ENCODE data around the gene UVRAG.

UVRAG gene

GRCh38 chr11:75938543-75938942 lies 123.5 kb downstream of the UVRAG start:
- Histone ChIP-seq H3K9me3 (ENCODE audit: control insufficient read depth, insufficient read depth, low read length) (no peaks in the 10 kb centered on the region), H3K4me1 (ENCODE audit: insufficient read depth, low read length) (no peaks in the 10 kb centered on the region; the same call in 1 of the 2 replicates), H3K36me3 (ENCODE audit: insufficient read depth, low read length) (no peaks in the 10 kb centered on the region), H3K9ac (ENCODE audit: low read depth, low read length) (no peak overlapping the region)

- H3K9me3 ChIP-seq (ENCODE audit: control insufficient read depth, insufficient read depth, low read length), result no peaks in the 10 kb centered on the region
- H3K4me1 ChIP-seq (ENCODE audit: insufficient read depth, low read length), result no peaks in the 10 kb centered on the region; the same call in 1 of the 2 replicates
- no peaks in the 10 kb centered on the region for H3K36me3 ChIP-seq (ENCODE audit: insufficient read depth, low read length)
- H3K9ac ChIP-seq (ENCODE audit: low read depth, low read length), result no peak overlapping the region
Observed at GRCh38 chr11:75939516-75939915, 124.5 kb downstream of the UVRAG start.

- H3K9ac ChIP-seq (ENCODE audit: low read depth, low read length), result no peak overlapping the region
- H3K36me3 ChIP-seq (ENCODE audit: insufficient read depth, low read length), result no peaks in the 10 kb centered on the region
- H3K9me3 ChIP-seq (ENCODE audit: control insufficient read depth, insufficient read depth, low read length), result no peaks in the 10 kb centered on the region
- H3K4me1 ChIP-seq (ENCODE audit: insufficient read depth, low read length), result no peaks in the 10 kb centered on the region; the same call in 1 of the 2 replicates
Observed at GRCh38 chr11:75939992-75940391, 125.0 kb downstream of the UVRAG start.

- Histone ChIP-seq H3K9me3 (ENCODE audit: control insufficient read depth, insufficient read depth, low read length) (no peaks in the 10 kb centered on the region), H3K36me3 (ENCODE audit: insufficient read depth, low read length) (no peaks in the 10 kb centered on the region), H3K9ac (ENCODE audit: low read depth, low read length) (no peak overlapping the region), H3K4me1 (ENCODE audit: insufficient read depth, low read length) (no peaks in the 10 kb centered on the region; the same call in 1 of the 2 replicates)
Observed at GRCh38 chr11:75940911-75941310, 125.9 kb downstream of the UVRAG start.

DNA sequence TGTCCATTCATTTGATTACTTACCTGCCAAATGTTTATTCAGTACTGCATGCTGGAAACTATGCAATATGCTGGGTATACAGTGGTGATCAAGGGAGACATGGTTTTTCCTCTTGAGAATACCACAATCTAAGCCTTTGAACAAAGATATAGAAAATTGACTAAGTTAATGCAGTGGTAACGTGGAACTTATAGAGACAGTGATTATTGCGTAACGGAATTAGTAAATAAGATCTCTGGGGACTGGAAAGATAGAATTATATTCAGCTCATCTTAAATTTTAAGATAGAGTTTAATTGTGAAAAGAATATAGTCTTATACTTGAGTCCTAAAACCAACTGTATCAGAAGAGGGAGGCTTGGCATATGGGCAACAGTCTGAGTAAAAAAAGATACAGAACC lies 129.5 kb downstream of the UVRAG start:
- no peak overlapping the region for H3K9ac ChIP-seq (ENCODE audit: low read depth, low read length)
- H3K9me3 ChIP-seq (ENCODE audit: control insufficient read depth, insufficient read depth, low read length), result no peaks in the 10 kb centered on the region
- no peaks in the 10 kb centered on the region for H3K36me3 ChIP-seq (ENCODE audit: insufficient read depth, low read length)
- H3K4me1 ChIP-seq (ENCODE audit: insufficient read depth, low read length), result peaks cover 7% of the 10 kb centered on the region

GRCh38 chr11:75945446-75945845 lies 130.4 kb downstream of the UVRAG start:
- no peaks in the 10 kb centered on the region for H3K9me3 ChIP-seq (ENCODE audit: control insufficient read depth, insufficient read depth, low read length)
- H3K9ac ChIP-seq (ENCODE audit: low read depth, low read length), result no peak overlapping the region
- no peaks in the 10 kb centered on the region for H3K36me3 ChIP-seq (ENCODE audit: insufficient read depth, low read length)
- H3K4me1 ChIP-seq (ENCODE audit: insufficient read depth, low read length), result peaks cover 7% of the 10 kb centered on the region

DNA sequence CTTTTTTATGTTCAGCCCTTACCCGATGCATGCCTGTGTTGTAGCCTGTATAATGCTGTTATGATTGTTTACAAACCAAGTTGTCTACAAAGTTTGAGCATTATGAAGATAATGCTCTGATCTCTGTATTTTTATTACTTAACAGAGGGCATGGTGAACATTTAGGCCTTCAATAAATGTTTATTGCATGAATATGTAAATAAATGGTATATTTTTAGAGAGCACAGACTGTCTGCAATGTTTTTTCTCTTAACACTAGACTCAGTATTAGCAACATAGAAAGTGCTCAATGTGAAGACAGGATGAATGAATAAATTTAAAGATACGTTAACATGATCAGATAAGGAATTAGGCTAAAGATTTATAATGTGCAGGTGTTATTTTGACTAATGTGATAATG lies 130.9 kb downstream of the UVRAG start:
- Histone ChIP-seq H3K9ac (ENCODE audit: low read depth, low read length) (no peak overlapping the region), H3K4me1 (ENCODE audit: insufficient read depth, low read length) (peaks cover 7% of the 10 kb centered on the region), H3K9me3 (ENCODE audit: control insufficient read depth, insufficient read depth, low read length) (no peaks in the 10 kb centered on the region), H3K36me3 (ENCODE audit: insufficient read depth, low read length) (no peaks in the 10 kb centered on the region)

DNA sequence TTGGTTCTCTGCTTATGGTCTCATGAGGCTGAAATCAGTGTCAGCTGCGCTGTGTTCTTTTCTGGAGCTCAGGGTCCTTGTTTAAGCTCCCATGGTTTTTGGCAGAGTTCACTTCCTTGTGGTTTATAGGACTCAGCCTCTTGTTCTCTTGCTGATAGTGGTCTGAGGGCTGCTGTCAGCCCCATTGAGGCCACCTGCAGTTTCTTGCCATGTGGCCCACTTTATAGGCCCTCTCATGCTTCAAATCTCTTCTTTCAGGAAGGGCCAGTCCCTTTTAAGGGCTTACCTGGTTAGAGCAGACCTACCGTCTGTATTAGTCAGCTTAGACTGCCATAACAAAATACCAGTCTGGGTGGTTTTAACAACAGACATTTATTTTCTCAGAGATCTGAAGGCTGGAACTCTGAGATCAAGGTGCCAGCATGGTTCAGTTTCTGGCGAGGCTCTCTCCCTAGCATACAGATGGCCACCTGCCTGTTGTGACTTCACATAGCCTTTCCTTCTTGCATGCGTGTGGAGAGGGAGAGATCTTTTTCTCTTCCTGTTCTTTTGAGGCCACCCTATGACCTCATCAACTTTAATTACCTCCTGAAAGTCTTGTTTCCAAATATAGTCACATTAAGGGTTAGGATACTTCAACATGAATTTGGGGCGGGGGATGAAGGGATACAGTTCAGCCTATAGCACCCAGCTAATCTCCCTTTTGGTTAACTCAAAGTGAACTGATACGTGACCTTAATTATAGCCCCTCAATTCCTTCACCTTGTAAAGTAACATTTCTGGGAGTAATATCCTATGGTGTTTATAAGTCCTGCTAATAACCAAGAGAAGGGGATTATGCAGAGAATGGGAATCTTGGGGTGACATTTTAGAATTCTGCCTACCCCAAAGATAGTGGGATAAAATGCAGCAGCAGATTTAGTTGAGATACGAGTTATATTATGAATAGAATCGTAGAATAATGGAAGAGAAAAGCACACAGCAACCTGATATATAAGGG lies 131.8 kb downstream of the UVRAG start:
- H3K36me3 ChIP-seq (ENCODE audit: insufficient read depth, low read length), result no peaks in the 10 kb centered on the region
- H3K9me3 ChIP-seq (ENCODE audit: control insufficient read depth, insufficient read depth, low read length), result no peaks in the 10 kb centered on the region
- H3K4me1 ChIP-seq (ENCODE audit: insufficient read depth, low read length), result peaks cover 7% of the 10 kb centered on the region
- H3K9ac ChIP-seq (ENCODE audit: low read depth, low read length), result no peak overlapping the region

DNA sequence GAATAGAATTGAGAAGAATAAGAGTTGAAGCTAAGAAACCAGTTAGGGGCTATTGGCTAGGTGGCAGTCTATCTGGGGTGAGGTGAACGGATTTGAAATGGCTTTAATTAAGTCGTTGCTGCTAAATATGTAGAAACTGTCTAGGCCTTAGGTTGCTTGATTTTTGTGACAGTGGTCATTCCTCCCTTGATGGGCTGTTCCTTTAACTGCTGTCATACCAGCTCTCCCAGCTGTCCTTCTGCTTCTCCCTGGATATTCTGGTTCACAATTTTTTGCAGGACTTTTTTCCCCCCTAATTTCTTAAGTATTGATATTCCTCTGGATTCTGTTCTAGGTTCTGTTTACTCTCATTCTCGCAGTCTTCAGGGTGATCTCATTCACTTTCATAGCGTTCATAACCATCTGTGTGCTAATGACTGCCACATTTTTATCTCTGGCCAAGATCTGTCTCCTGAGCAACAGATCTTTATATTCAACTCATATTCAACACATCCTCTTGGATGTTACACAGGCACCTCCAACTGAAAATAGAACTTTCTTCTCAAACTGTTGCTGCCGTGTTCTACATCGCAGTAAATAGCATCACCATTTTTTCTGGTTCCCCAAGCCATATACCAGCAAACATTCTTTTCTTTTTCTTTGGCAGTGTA lies 134.1 kb downstream of the UVRAG start:
- no peaks in the 10 kb centered on the region for H3K36me3 ChIP-seq (ENCODE audit: insufficient read depth, low read length)
- H3K9ac ChIP-seq (ENCODE audit: low read depth, low read length), result no peak overlapping the region
- no peaks in the 10 kb centered on the region for H3K9me3 ChIP-seq (ENCODE audit: control insufficient read depth, insufficient read depth, low read length)
- H3K4me1 ChIP-seq (ENCODE audit: insufficient read depth, low read length), result peaks cover 7% of the 10 kb centered on the region

DNA sequence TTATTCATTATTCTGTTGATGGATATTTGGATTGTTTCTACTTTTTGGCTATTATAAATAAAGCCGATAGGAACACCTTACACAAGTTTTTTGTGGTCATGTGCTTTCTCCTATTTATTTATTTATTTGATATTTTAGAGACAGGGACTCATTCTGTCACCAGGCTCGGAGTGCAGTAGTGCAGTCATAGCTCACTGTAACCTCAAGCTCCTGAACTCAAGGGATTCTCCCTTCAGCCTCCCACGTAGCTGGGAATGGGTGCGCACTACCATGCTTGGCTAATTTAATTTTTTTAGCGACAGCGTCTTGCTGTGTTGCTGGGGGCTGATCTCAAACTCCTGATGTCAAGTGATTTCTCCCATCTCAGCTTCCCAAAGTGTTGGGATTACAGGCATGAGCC lies 135.1 kb downstream of the UVRAG start:
- no peak overlapping the region for H3K9ac ChIP-seq (ENCODE audit: low read depth, low read length)
- no peaks in the 10 kb centered on the region for H3K36me3 ChIP-seq (ENCODE audit: insufficient read depth, low read length)
- no peaks in the 10 kb centered on the region for H3K9me3 ChIP-seq (ENCODE audit: control insufficient read depth, insufficient read depth, low read length)
- peaks cover 7% of the 10 kb centered on the region for H3K4me1 ChIP-seq (ENCODE audit: insufficient read depth, low read length)

GRCh38 chr11:75954039-75954438 lies 139.0 kb downstream of the UVRAG start:
- Histone ChIP-seq H3K9me3 (ENCODE audit: control insufficient read depth, insufficient read depth, low read length) (no peaks in the 10 kb centered on the region), H3K9ac (ENCODE audit: low read depth, low read length) (no peak overlapping the region), H3K4me1 (ENCODE audit: insufficient read depth, low read length) (no peaks in the 10 kb centered on the region), H3K36me3 (ENCODE audit: insufficient read depth, low read length) (no peaks in the 10 kb centered on the region)

GRCh38 chr11:75955443-75955842 lies 140.4 kb downstream of the UVRAG start:
- no peaks in the 10 kb centered on the region for H3K9me3 ChIP-seq (ENCODE audit: control insufficient read depth, insufficient read depth, low read length)
- H3K36me3 ChIP-seq (ENCODE audit: insufficient read depth, low read length), result no peaks in the 10 kb centered on the region
- no peaks in the 10 kb centered on the region for H3K4me1 ChIP-seq (ENCODE audit: insufficient read depth, low read length)
- no peak overlapping the region for H3K9ac ChIP-seq (ENCODE audit: low read depth, low read length)

- no peak overlapping the region for H3K9ac ChIP-seq (ENCODE audit: low read depth, low read length)
- no peaks in the 10 kb centered on the region for H3K36me3 ChIP-seq (ENCODE audit: insufficient read depth, low read length)
- H3K4me1 ChIP-seq (ENCODE audit: insufficient read depth, low read length), result no peaks in the 10 kb centered on the region
- H3K9me3 ChIP-seq (ENCODE audit: control insufficient read depth, insufficient read depth, low read length), result no peaks in the 10 kb centered on the region
Observed at GRCh38 chr11:75959540-75959939, 144.5 kb downstream of the UVRAG start.

- Histone ChIP-seq H3K9ac (ENCODE audit: low read depth, low read length) (no peak overlapping the region), H3K36me3 (ENCODE audit: insufficient read depth, low read length) (no peaks in the 10 kb centered on the region), H3K9me3 (ENCODE audit: control insufficient read depth, insufficient read depth, low read length) (no peaks in the 10 kb centered on the region), H3K4me1 (ENCODE audit: insufficient read depth, low read length) (peaks cover 9% of the 10 kb centered on the region; the same call in 1 of the 2 replicates)
Observed at GRCh38 chr11:75964071-75964470, 149.1 kb downstream of the UVRAG start.

Data from ES-I3 (cell line).